A549 (cell line): Measurements from ENCODE around the gene ECT2. TPM values are rescaled to one million over a fixed set of nuclear protein-coding genes. Genes with fewer than 3 reads are reported as not detected.
"Not testable (repeated sequence)": the region's sequence is repeated elsewhere in the genome, so short reads cannot be mapped to it uniquely, and the experiment has no call there.

Source experiments
- ATAC-seq, 2 experiments: fragments of 200-7000 bp in 1 of 2; fragments of >200 bp in 1 of 2; cut with Nextera tagmentation in 1 of 2; cut with Tn5 transposase in 1 of 2; 3 replicates each; pipeline versions ENCODE4 v1.8.0 to v1.9.1; 2018 to 2020; ENCODE audit warnings: mild to moderate bottlenecking in 1 of 2, moderate library complexity in 1 of 2
- CTCF ChIA-PET: fragments of 300-600 bp; sonication (Branson Sonifier 250); formaldehyde crosslinking; extraction: SDS; loops from one replicate; lab custom pipeline; 2021; ENCODE audit warnings: antibody characterized with exemption, inconsistent platforms; lab: Yijun Ruan, JAX
- POLR2A ChIA-PET: fragments of 350-600 bp; formaldehyde crosslinking; extraction: SDS; loops from one replicate; lab custom pipeline; 2021; ENCODE audit warnings: antibody characterized with exemption, inconsistent platforms; lab: Yijun Ruan, JAX
- DNase-seq, 2 experiments: peaks; one replicate each; pipeline versions ENCODE4 v3.0.0 to v3.0.0-alpha.2; 2011 to 2016; ENCODE audit warnings: low read depth in 1 of 2, low spot score in 1 of 2
- FAIRE-seq: peaks from 2 replicates; lab custom pipeline; 2011; peaks lifted over from hg19 to GRCh38; lab: Jason Lieb, UNC
- H3K27ac ChIP-seq, 2 experiments: fragments of >200 bp; sonication (Bioruptor Twin); formaldehyde crosslinking; 3 replicates each; pipeline ENCODE4 v1.5.1; 2016 to 2017
- H3K4me1 ChIP-seq: fragments of >200 bp; sonication (Bioruptor Twin); formaldehyde crosslinking; 3 replicates; pipeline ENCODE4 v1.6.1; 2016
- H3K4me2 ChIP-seq: fragments of >200 bp; sonication (Bioruptor Twin); formaldehyde crosslinking; 3 replicates; pipeline ENCODE4 v1.6.1; 2016
- H3K4me3 ChIP-seq: fragments of >200 bp; sonication (Bioruptor Twin); formaldehyde crosslinking; 3 replicates; pipeline ENCODE4 v1.5.1; 2016
- H3K9me3 ChIP-seq: fragments of >200 bp; sonication (Bioruptor Twin); formaldehyde crosslinking; 3 replicates; pipeline ENCODE4 v1.6.1; 2016
- BHLHE40 ChIP-seq: IDR thresholded peaks from 2 replicates; pipeline ENCODE4 v1.6.1; 2012; ENCODE audit warnings: low read depth, low read length, inconsistent platforms
- CBX2 ChIP-seq: fragments of 200-600 bp; sonication (generic); IDR thresholded peaks from 2 replicates; pipeline ENCODE4 v1.6.1; 2016; ENCODE audit warnings: low read depth, mild to moderate bottlenecking, borderline replicate concordance
- CBX8 ChIP-seq: fragments of 200-600 bp; sonication (generic); IDR thresholded peaks from 2 replicates; pipeline ENCODE4 v1.6.1; 2016
- CHD4 ChIP-seq: fragments of 200-600 bp; sonication (generic); IDR thresholded peaks from 2 replicates; pipeline ENCODE4 v1.6.1; 2016; ENCODE audit warnings: antibody characterized with exemption, mild to moderate bottlenecking, borderline replicate concordance
- EHF ChIP-seq: fragments of 250-450 bp; sonication (Bioruptor Pico); IDR thresholded peaks from 2 replicates; pipeline ENCODE4 v1.5.0; 2020; ENCODE audit warnings: mild to moderate bottlenecking
- ESRRA ChIP-seq: fragments of 150-350 bp; IDR thresholded peaks from 2 replicates; pipeline ENCODE4 v1.6.1; 2014; ENCODE audit warnings: mild to moderate bottlenecking, low read length, borderline replicate concordance
- GATA3 ChIP-seq: IDR thresholded peaks from 2 replicates; pipeline ENCODE4 v1.6.1; 2012; ENCODE audit warnings: borderline replicate concordance
- HOXB13 ChIP-seq: fragments of 250-450 bp; sonication (Bioruptor Pico); IDR thresholded peaks from 2 replicates; pipeline ENCODE4 v1.5.0; 2020; ENCODE audit warnings: low read depth, mild to moderate bottlenecking, moderate library complexity
- KDM1A ChIP-seq: fragments of 200-600 bp; sonication (generic); IDR thresholded peaks from 2 replicates; pipeline ENCODE4 v1.6.1; 2016; ENCODE audit warnings: low read depth, mild to moderate bottlenecking
- MAFK ChIP-seq: fragments of 450-650 bp; IDR thresholded peaks from 2 replicates; pipeline ENCODE4 v1.6.1; 2014; ENCODE audit not compliant: partially characterized antibody
- MYC ChIP-seq: IDR thresholded peaks from 2 replicates; pipeline ENCODE4 v1.6.1; 2012; ENCODE audit warnings: mild to moderate bottlenecking, inconsistent platforms, low read length, improper control_type of control experiment, borderline replicate concordance
- NFE2L2 ChIP-seq: fragments of 150-350 bp; conservative IDR thresholded peaks from 2 replicates; pipeline ENCODE4 v1.6.1; 2014; ENCODE audit warnings: low read length
- NPAS2 ChIP-seq: fragments of 250-450 bp; sonication (Bioruptor Pico); IDR thresholded peaks from 2 replicates; pipeline ENCODE4 v1.8.0; 2022; ENCODE audit warnings: mild to moderate bottlenecking, moderate library complexity, borderline replicate concordance
- PHF8 ChIP-seq: fragments of 200-600 bp; sonication (generic); IDR thresholded peaks from 2 replicates; pipeline ENCODE4 v1.6.1; 2016; ENCODE audit warnings: low read depth, mild to moderate bottlenecking, antibody characterized with exemption, moderate library complexity, borderline replicate concordance
- POLR2AphosphoS2 ChIP-seq: conservative IDR thresholded peaks from 2 replicates; pipeline ENCODE4 v1.6.1; 2012; ENCODE audit warnings: low read length, improper control_type of control experiment, inconsistent platforms
- RAD21 ChIP-seq, 2 experiments: fragments of >200 bp in 1 of 2; sonication (Bioruptor Twin) in 1 of 2; formaldehyde crosslinking in 1 of 2; IDR thresholded peaks in 1 of 2; conservative IDR thresholded peaks in 1 of 2; 2 replicates in 1 of 2; 3 replicates in 1 of 2; pipeline ENCODE4 v1.6.1; 2012 to 2018; ENCODE audit warnings: inconsistent platforms in 1 of 2
- RARB ChIP-seq: fragments of 250-450 bp; sonication (Bioruptor Pico); IDR thresholded peaks from 2 replicates; pipeline ENCODE4 v1.8.0; 2021; ENCODE audit warnings: mild to moderate bottlenecking, moderate library complexity
- RCOR1 ChIP-seq: fragments of 150-350 bp; IDR thresholded peaks from 2 replicates; pipeline ENCODE4 v1.6.1; 2014; ENCODE audit warnings: antibody characterized with exemption, low read length, low read depth
- SREBF2 ChIP-seq: fragments of 450-650 bp; IDR thresholded peaks from 2 replicates; pipeline ENCODE4 v1.6.1; 2014; ENCODE audit warnings: mild to moderate bottlenecking, moderate library complexity
- TP53 ChIP-seq: fragments of 250-450 bp; sonication (Bioruptor Pico); IDR thresholded peaks from 2 replicates; pipeline ENCODE4 v1.5.0; 2021; ENCODE audit warnings: mild to moderate bottlenecking, moderate library complexity
- ZSCAN20 ChIP-seq: fragments of 250-450 bp; sonication (Bioruptor Pico); IDR thresholded peaks from 2 replicates; pipeline ENCODE4 v1.8.0; 2022; ENCODE audit warnings: mild to moderate bottlenecking, moderate library complexity
- WGBS: methylation state at CpG from one replicate; pipeline ENCODE4 v1.1.6; 2017; ENCODE audit errors: missing lambda C conversion rate; 5-methylcytosine and 5-hydroxymethylcytosine counted together
- polyA plus RNA-seq, 4 experiments: library from polyadenylated mRNA; depleted of rRNA in 3 of 4; stranded (reverse); fragments of >200 nt; fragmentation: RNase III in 1 of 4; extraction: RNeasy Plus Mini Kit Qiagen cat#74134 plus additional on column Dnase treatment in 1 of 4; gene quantifications; 2 replicates in 3 of 4; 3 replicates in 1 of 4; pipeline ENCODE4 v1.2.3, GENCODE V29; 2011 to 2017
- TF ChIP-seq, protein P1 (sequence below): fragments of >200 bp; sonication (Bioruptor Twin); formaldehyde crosslinking; IDR thresholded peaks from 3 replicates; pipeline ENCODE4 v1.6.1; 2016
- TF ChIP-seq, protein P2 (sequence below): fragments of >200 bp; sonication (Bioruptor Twin); formaldehyde crosslinking; IDR thresholded peaks from 2 replicates; pipeline ENCODE4 v1.6.1; 2016
- TF ChIP-seq, protein P3 (sequence below): fragments of >200 bp; sonication (Bioruptor Twin); formaldehyde crosslinking; IDR thresholded peaks from 3 replicates; pipeline ENCODE4 v1.5.1; 2016

Gene ECT2
- polyA plus RNA-seq, 2 of the 4 experiments (the other 2 are of a cell fraction): 96.5 to 187 TPM

GRCh38 chr3:172752651-172753050 lies 2.1 kb downstream of the ECT2 start:
- no peak for DNase-seq
- 92% methylated on average over 1 of the region's 1 CpG for WGBS
- H3K27ac ChIP-seq: peak overlapping the region; percentile 91 to 98; a peak in 2 of 6 replicates
- peaks cover 52% of the 10 kb centered on the region for H3K4me1 ChIP-seq
- no peak for FAIRE-seq
- no peak for ATAC-seq
- TF ChIP-seq EHF (CRISPR knock-in tag): no peak
- no peak for TF ChIP-seq ESRRA
- no peak for TF ChIP-seq ZSCAN20 (CRISPR knock-in tag)
- TF ChIP-seq, protein P1, sequence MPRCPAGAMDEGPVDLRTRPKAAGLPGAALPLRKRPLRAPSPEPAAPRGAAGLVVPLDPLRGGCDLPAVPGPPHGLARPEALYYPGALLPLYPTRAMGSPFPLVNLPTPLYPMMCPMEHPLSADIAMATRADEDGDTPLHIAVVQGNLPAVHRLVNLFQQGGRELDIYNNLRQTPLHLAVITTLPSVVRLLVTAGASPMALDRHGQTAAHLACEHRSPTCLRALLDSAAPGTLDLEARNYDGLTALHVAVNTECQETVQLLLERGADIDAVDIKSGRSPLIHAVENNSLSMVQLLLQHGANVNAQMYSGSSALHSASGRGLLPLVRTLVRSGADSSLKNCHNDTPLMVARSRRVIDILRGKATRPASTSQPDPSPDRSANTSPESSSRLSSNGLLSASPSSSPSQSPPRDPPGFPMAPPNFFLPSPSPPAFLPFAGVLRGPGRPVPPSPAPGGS: no peak
- no peak for TF ChIP-seq CBX8
- TF ChIP-seq HOXB13: no peak
- TF ChIP-seq RCOR1: no peak
- no peak for TF ChIP-seq PHF8
- no peak for TF ChIP-seq POLR2AphosphoS2
- no peak for TF ChIP-seq RAD21 (conservative IDR thresholded peaks at IDR 0.05 in 1 of 2, IDR thresholded peaks at IDR 0.05 in 1 of 2)
- no peak for TF ChIP-seq BHLHE40
- TF ChIP-seq MAFK: no peak
- no peak for TF ChIP-seq TP53
- TF ChIP-seq CBX2: no peak
- TF ChIP-seq, protein P2, sequence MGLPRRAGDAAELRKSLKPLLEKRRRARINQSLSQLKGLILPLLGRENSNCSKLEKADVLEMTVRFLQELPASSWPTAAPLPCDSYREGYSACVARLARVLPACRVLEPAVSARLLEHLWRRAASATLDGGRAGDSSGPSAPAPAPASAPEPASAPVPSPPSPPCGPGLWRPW: no peak
- POLR2A ChIA-PET: no interaction called here
- no peaks in the 10 kb centered on the region for H3K9me3 ChIP-seq
- CTCF ChIA-PET: interaction anchor here (1.1 to 9.1 kb wide), 6 partner anchors 11 to 129 kb away, joined by 3 to 83 read pairs (median 6); partner anchors contain the start of gene NCEH1
- peak overlapping the region; percentile 84 for H3K4me2 ChIP-seq
- H3K4me3 ChIP-seq: peak overlapping the region; percentile 86

DNA sequence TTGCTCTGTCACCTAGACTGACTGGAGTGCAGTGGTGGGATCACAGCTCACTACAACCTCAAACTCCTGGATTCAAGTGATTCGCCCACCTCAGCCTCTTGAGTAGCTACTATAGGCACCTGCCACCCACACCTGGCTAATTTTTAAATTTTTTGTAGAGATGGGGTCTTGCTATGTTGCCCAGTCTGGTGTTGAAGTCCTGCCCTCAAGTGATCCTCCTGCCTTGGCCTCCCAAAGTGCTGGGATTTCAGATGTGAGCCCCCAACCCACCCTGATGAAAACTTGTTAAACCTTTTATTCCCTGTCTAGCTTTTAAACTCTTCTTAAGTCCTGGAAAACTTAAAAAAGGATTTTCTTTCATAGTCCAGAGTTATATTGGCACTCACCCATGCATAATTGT lies 2.6 kb downstream of the ECT2 start:
- H3K4me3 ChIP-seq: peak overlapping the region; percentile 86; the same call in 2 of the 3 replicates
- TF ChIP-seq NPAS2 (CRISPR knock-in tag): no peak
- no peak for TF ChIP-seq MYC
- TF ChIP-seq GATA3: no peak
- no peak for TF ChIP-seq KDM1A
- no peak for TF ChIP-seq SREBF2
- TF ChIP-seq RARB (CRISPR knock-in tag): no peak
- no peak for TF ChIP-seq NFE2L2
- TF ChIP-seq, protein P3, sequence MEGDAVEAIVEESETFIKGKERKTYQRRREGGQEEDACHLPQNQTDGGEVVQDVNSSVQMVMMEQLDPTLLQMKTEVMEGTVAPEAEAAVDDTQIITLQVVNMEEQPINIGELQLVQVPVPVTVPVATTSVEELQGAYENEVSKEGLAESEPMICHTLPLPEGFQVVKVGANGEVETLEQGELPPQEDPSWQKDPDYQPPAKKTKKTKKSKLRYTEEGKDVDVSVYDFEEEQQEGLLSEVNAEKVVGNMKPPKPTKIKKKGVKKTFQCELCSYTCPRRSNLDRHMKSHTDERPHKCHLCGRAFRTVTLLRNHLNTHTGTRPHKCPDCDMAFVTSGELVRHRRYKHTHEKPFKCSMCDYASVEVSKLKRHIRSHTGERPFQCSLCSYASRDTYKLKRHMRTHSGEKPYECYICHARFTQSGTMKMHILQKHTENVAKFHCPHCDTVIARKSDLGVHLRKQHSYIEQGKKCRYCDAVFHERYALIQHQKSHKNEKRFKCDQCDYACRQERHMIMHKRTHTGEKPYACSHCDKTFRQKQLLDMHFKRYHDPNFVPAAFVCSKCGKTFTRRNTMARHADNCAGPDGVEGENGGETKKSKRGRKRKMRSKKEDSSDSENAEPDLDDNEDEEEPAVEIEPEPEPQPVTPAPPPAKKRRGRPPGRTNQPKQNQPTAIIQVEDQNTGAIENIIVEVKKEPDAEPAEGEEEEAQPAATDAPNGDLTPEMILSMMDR: no peak
- no peak for TF ChIP-seq CHD4
- TF ChIP-seq, all 56 proteins: peak for 0
- H3K4me1 ChIP-seq: peaks cover 50% of the 10 kb centered on the region
- no peak for FAIRE-seq
- no peaks in the 10 kb centered on the region for H3K9me3 ChIP-seq
- H3K27ac ChIP-seq: peak overlapping the region in 1 of 2 experiments; percentile 11; a peak in 1 of 6 replicates
- ChIA-PET CTCF (interaction anchor here (1.1 to 9.1 kb wide), 5 partner anchors 10 to 129 kb away, joined by 3 to 83 read pairs (median 4); partner anchors contain the start of gene NCEH1), POLR2A (no interaction called here)
- DNase-seq: no peak
- peak overlapping the region; percentile 84 for H3K4me2 ChIP-seq
- 92% methylated on average over 1 of the region's 1 CpG for WGBS
- no peak for ATAC-seq

DNA sequence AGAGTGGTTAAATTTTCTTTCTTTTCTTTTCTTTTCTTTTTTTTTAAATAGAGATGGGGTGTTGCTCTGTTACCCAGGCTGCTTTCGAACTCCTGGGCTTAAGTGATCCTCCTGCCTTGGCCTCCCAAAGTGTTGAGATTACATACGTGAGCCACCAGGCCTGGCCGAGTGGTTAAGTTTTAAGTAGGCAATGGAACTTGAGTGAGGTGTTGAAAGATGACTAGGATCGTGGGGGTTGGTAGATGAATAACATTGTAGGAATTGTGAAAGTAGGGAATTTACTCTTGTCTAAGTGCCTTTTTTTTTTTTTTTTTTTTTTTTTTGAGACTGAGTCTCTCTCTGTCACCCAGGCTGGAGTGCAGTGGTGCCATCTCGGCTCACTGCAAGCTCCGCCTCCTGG lies 9.9 kb downstream of the ECT2 start:
- POLR2A ChIA-PET, H3K9me3 ChIP-seq, H3K27ac ChIP-seq, H3K4me2 ChIP-seq, FAIRE-seq, H3K4me3 ChIP-seq: not testable (repeated sequence)
- CTCF ChIA-PET: interaction anchor here (1.4 kb wide), 1 partner anchor 10 kb away, joined by 5 read pairs; the partner anchor contains the start of gene ECT2
- H3K4me1 ChIP-seq: peaks cover 19% of the 10 kb centered on the region; the same call in 2 of the 3 replicates
- WGBS: 82% methylated on average over 6 of the region's 6 CpGs
- peak in 1 of 2 experiments; percentile 33; a peak in 2 of 6 replicates for ATAC-seq
- DNase-seq: peak in 1 of 2 experiments; percentile 47
